HEK293 (cell line): ENCODE data around the gene FYB1.

Experiments
- CTCF ChIA-PET: fragments of 350-600 bp; formaldehyde crosslinking; extraction: SDS; loops from one replicate; lab custom pipeline; 2021; ENCODE audit warnings: antibody characterized with exemption; lab: Yijun Ruan, JAX
- POLR2A ChIA-PET: fragments of 300-600 bp; formaldehyde crosslinking; extraction: SDS; loops from one replicate; lab custom pipeline; 2020; ENCODE audit warnings: antibody characterized with exemption, inconsistent platforms; lab: Yijun Ruan, JAX
- H3K27ac ChIP-seq: fragments of 200-500 bp; sonication (Bioruptor generic); 2 replicates; pipeline ENCODE4 v1.5.1; 2014; ENCODE audit warnings: low read depth, low read length, control low read depth, inconsistent platforms; ENCODE audit errors: extremely low read depth
- H3K36me3 ChIP-seq, 2 experiments: fragments of 200-500 bp in 1 of 2; sonication (Bioruptor generic) in 1 of 2; 1 replicate in 1 of 2; 2 replicates in 1 of 2; pipeline ENCODE4 v1.5.1; 2014 to 2017; ENCODE audit warnings: inconsistent platforms in 2 of 2, low read length in 2 of 2; ENCODE audit not compliant: control insufficient read depth in 2 of 2, insufficient read depth in 1 of 2
- H3K4me1 ChIP-seq: fragments of 200-500 bp; sonication (Bioruptor generic); 2 replicates; pipeline ENCODE4 v1.5.1; 2014; ENCODE audit warnings: mild to moderate bottlenecking, low read length, inconsistent platforms; ENCODE audit not compliant: control insufficient read depth, insufficient read depth
- H3K4me3 ChIP-seq: 2 replicates; pipeline ENCODE4 v1.5.1; 2011; ENCODE audit warnings: low read depth, mild to moderate bottlenecking, control low read depth, low read length, moderate library complexity
- H3K9me3 ChIP-seq: fragments of 200-500 bp; sonication (Bioruptor generic); 2 replicates; pipeline ENCODE4 v1.5.1; 2014; ENCODE audit warnings: low read depth, low read length, inconsistent platforms; ENCODE audit not compliant: control insufficient read depth, insufficient read depth
- IKZF3 ChIP-seq: fragments of 450-650 bp; IDR thresholded peaks from 2 replicates; pipeline ENCODE4 v1.5.0; 2018; ENCODE audit warnings: missing biosample characterization, mild to moderate bottlenecking, missing genetic modification characterization, moderate library complexity
- KLF1 ChIP-seq: fragments of 450-650 bp; formaldehyde crosslinking; IDR thresholded peaks from 2 replicates; pipeline ENCODE4 v1.5.1; 2016; ENCODE audit warnings: missing biosample characterization, missing genetic modification characterization
- PBX3 ChIP-seq: sonication (generic); formaldehyde crosslinking; IDR thresholded peaks from 2 replicates; pipeline ENCODE4 v1.8.1; 2022; ENCODE audit warnings: mild to moderate bottlenecking, moderate library complexity, missing genetic modification reagents
- RBAK ChIP-seq: fragments of 450-650 bp; formaldehyde crosslinking; IDR thresholded peaks from 2 replicates; pipeline ENCODE4 v1.5.1; 2016; ENCODE audit warnings: missing biosample characterization, missing genetic modification characterization
- ZNF10 ChIP-seq: fragments of 450-650 bp; formaldehyde crosslinking; IDR thresholded peaks from 2 replicates; pipeline ENCODE4 v1.5.1; 2017; ENCODE audit warnings: missing biosample characterization, missing genetic modification characterization
- ZNF146 ChIP-seq: fragments of 450-650 bp; formaldehyde crosslinking; IDR thresholded peaks from 2 replicates; pipeline ENCODE4 v1.5.1; 2016; ENCODE audit warnings: missing biosample characterization, missing genetic modification characterization
- ZNF266 ChIP-seq: fragments of 450-650 bp; formaldehyde crosslinking; IDR thresholded peaks from 2 replicates; pipeline ENCODE4 v1.5.1; 2016; ENCODE audit warnings: missing biosample characterization, missing genetic modification characterization, low read depth
- ZNF292 ChIP-seq: fragments of 450-650 bp; formaldehyde crosslinking; IDR thresholded peaks from 2 replicates; pipeline ENCODE4 v1.5.1; 2016; ENCODE audit warnings: low read depth, missing biosample characterization, missing genetic modification characterization, borderline replicate concordance
- ZNF37A ChIP-seq: fragments of 450-650 bp; IDR thresholded peaks from 2 replicates; pipeline ENCODE4 v1.5.1; 2018; ENCODE audit warnings: missing biosample characterization, missing genetic modification characterization
- ZNF501 ChIP-seq: fragments of 450-650 bp; formaldehyde crosslinking; IDR thresholded peaks from 2 replicates; pipeline ENCODE4 v1.5.1; 2016; ENCODE audit warnings: missing biosample characterization, missing genetic modification characterization
- ZNF510 ChIP-seq: fragments of 450-650 bp; formaldehyde crosslinking; IDR thresholded peaks from 2 replicates; pipeline ENCODE4 v1.5.1; 2018; ENCODE audit warnings: mild to moderate bottlenecking, missing genetic modification characterization, missing biosample characterization; ENCODE audit not compliant: insufficient replicate concordance
- ZNF645 ChIP-seq: fragments of 450-650 bp; formaldehyde crosslinking; IDR thresholded peaks from 2 replicates; pipeline ENCODE4; 2016; ENCODE audit warnings: missing biosample characterization, missing genetic modification characterization
- ZNF707 ChIP-seq: fragments of 450-650 bp; formaldehyde crosslinking; IDR thresholded peaks from 2 replicates; pipeline ENCODE4 v1.5.1; 2016; ENCODE audit warnings: missing biosample characterization, missing genetic modification characterization

Gene FYB1

GRCh38 chr5:39175273-39175955 is 43.9 kb downstream of the FYB1 start:
- Histone ChIP-seq H3K4me3 (no peak overlapping the region), H3K27ac (no peak overlapping the region), H3K4me1 (no peaks in the 10 kb centered on the region), H3K36me3 (no peaks in the 10 kb centered on the region), H3K9me3 (no peaks in the 10 kb centered on the region)
- ChIA-PET CTCF (no interaction called here), POLR2A (no interaction called here)
- TF ChIP-seq ZNF266 (tag by site-specific recombination) (no peak), PBX3 (no peak), ZNF510 (tag by site-specific recombination) (no peak), ZNF10 (tag by site-specific recombination) (no peak)

- TF ChIP-seq IKZF3 (tag by site-specific recombination): no peak
- TF ChIP-seq ZNF645 (tag by site-specific recombination): no peak
- TF ChIP-seq ZNF707 (tag by site-specific recombination): no peak
- H3K4me1 ChIP-seq: no peaks in the 10 kb centered on the region
- CTCF ChIA-PET: interaction anchor here (1.0 kb wide), 1 partner anchor 9 kb away, joined by 4 read pairs; no protein-coding TSS in a partner anchor
- no peak overlapping the region for H3K4me3 ChIP-seq
- POLR2A ChIA-PET: no interaction called here
- H3K27ac ChIP-seq: no peak overlapping the region
- no peaks in the 10 kb centered on the region for H3K36me3 ChIP-seq
- no peaks in the 10 kb centered on the region for H3K9me3 ChIP-seq
Observed at GRCh38 chr5:39173069-39173468, 46.3 kb downstream of the FYB1 start.

GRCh38 chr5:39172593-39172992 is 46.8 kb downstream of the FYB1 start:
- H3K4me3 ChIP-seq: no peak overlapping the region
- no peak overlapping the region for H3K27ac ChIP-seq
- no peaks in the 10 kb centered on the region for H3K4me1 ChIP-seq
- H3K9me3 ChIP-seq: no peaks in the 10 kb centered on the region
- ChIA-PET CTCF (interaction anchor here (0.7 to 1.0 kb wide), 2 partner anchors 8 to 111 kb away, joined by 4 to 5 read pairs; no protein-coding TSS in a partner anchor), POLR2A (no interaction called here)
- TF ChIP-seq ZNF645 (tag by site-specific recombination): no peak
- TF ChIP-seq ZNF146 (tag by site-specific recombination): peak; percentile 31; the same call in 1 of the 2 replicates
- TF ChIP-seq ZNF37A (tag by site-specific recombination): no peak
- no peaks in the 10 kb centered on the region for H3K36me3 ChIP-seq

- Histone ChIP-seq H3K9me3 (no peaks in the 10 kb centered on the region), H3K27ac (no peak overlapping the region), H3K4me3 (no peak overlapping the region), H3K4me1 (peaks cover 2% of the 10 kb centered on the region; the same call in 1 of the 2 replicates), H3K36me3 (no peaks in the 10 kb centered on the region)
- no peak for TF ChIP-seq KLF1 (tag by site-specific recombination)
- TF ChIP-seq ZNF501 (tag by site-specific recombination): no peak
- TF ChIP-seq RBAK: no peak
- no peak for TF ChIP-seq ZNF292 (tag by site-specific recombination)
- POLR2A ChIA-PET: no interaction called here
- CTCF ChIA-PET: no interaction called here
Observed at GRCh38 chr5:39171647-39172046, 47.7 kb downstream of the FYB1 start.
